Measurements from ENCODE around the gene CTNS. TPM values are rescaled to one million over a fixed set of nuclear protein-coding genes. Genes with fewer than 3 reads are reported as not detected.
A peak's percentile ranks its signal among the peaks of the same experiment; 100 is the strongest.

CTNS gene
- total and polyA plus RNA-seq, 4 donors = 7.7 to 24.9 (median 19.2) TPM

DNA sequence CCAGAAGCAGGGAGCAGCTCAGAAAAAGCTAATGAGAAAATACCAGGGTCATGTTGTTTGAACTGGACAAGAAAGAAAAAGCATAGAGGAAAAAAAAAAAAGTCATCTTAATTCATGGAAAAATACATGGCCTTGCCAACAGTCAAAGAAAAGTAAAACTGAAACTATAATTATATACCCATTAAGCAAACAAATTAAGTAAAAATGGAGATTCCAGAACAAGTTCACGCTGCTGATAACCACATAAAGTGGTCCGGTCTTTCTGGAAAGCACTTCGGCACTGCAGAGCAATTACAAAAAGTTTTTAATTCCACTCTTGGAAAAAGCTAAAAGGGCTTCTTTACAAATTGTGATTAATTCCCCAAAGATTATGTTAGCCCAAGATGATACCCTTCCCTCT lies 71.8 kb downstream of the CTNS start:
- Histone ChIP-seq H3K27ac (ENCODE audit: low read depth in 1 of 2, low read length in 1 of 2) (no peak overlapping the region), H3K4me3 (no peak overlapping the region), H3K9me3 (ENCODE audit: control insufficient read depth in 4 of 4, insufficient read depth in 3 of 4, low read length in 3 of 4) (no peaks in the 10 kb centered on the region), H3K9ac (ENCODE audit: insufficient read depth in 1 of 2, low read length in 2 of 2) (peak overlapping the region in 1 of 2 donors; percentile 62), H3K27me3 (ENCODE audit: control insufficient read depth in 3 of 3, insufficient read depth in 3 of 3, low read length in 2 of 3) (no peaks in the 10 kb centered on the region), H3K36me3 (ENCODE audit: control insufficient read depth in 4 of 4, insufficient read depth in 4 of 4, low read length in 4 of 4) (peaks cover 0 to 5% (median 1%) of the 10 kb centered on the region in 4 donors), H3K4me1 (ENCODE audit: control insufficient read depth in 5 of 5, insufficient read depth in 5 of 5, low read length in 5 of 5) (peaks cover 0 to 7% (median 3%) of the 10 kb centered on the region in 5 donors)
- 51 to 74% methylated on average over 3 of the region's 3 CpGs for WGBS, 2 donors
- peak in 2 of 3 donors; percentile 38 to 56 for DNase-seq
- TF ChIP-seq, protein P1, sequence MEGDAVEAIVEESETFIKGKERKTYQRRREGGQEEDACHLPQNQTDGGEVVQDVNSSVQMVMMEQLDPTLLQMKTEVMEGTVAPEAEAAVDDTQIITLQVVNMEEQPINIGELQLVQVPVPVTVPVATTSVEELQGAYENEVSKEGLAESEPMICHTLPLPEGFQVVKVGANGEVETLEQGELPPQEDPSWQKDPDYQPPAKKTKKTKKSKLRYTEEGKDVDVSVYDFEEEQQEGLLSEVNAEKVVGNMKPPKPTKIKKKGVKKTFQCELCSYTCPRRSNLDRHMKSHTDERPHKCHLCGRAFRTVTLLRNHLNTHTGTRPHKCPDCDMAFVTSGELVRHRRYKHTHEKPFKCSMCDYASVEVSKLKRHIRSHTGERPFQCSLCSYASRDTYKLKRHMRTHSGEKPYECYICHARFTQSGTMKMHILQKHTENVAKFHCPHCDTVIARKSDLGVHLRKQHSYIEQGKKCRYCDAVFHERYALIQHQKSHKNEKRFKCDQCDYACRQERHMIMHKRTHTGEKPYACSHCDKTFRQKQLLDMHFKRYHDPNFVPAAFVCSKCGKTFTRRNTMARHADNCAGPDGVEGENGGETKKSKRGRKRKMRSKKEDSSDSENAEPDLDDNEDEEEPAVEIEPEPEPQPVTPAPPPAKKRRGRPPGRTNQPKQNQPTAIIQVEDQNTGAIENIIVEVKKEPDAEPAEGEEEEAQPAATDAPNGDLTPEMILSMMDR (IDR thresholded peaks at IDR 0.05; ENCODE audit: control extremely low read depth, extremely low read depth) = no peak
- no peak for ATAC-seq (ENCODE audit: insufficient read depth, low FRiP score)

- no peaks in the 10 kb centered on the region for H3K27me3 ChIP-seq (ENCODE audit: control insufficient read depth in 3 of 3, insufficient read depth in 3 of 3, low read length in 2 of 3)
- H3K9me3 ChIP-seq (ENCODE audit: control insufficient read depth in 4 of 4, insufficient read depth in 3 of 4, low read length in 3 of 4) = no peaks in the 10 kb centered on the region
- no peak overlapping the region for H3K9ac ChIP-seq (ENCODE audit: insufficient read depth in 1 of 2, low read length in 2 of 2)
- no peak overlapping the region for H3K27ac ChIP-seq (ENCODE audit: low read depth in 1 of 2, low read length in 1 of 2)
- TF ChIP-seq, protein P1 (IDR thresholded peaks at IDR 0.05; ENCODE audit: control extremely low read depth, extremely low read depth) = no peak
- no peak overlapping the region for H3K4me3 ChIP-seq
- peak; percentile 66 for ATAC-seq (ENCODE audit: insufficient read depth, low FRiP score)
- 36 to 59% methylated on average over 5 of the region's 5 CpGs for WGBS, 2 donors
- peaks cover 0 to 7% (median 3%) of the 10 kb centered on the region in 5 donors for H3K4me1 ChIP-seq (ENCODE audit: control insufficient read depth in 5 of 5, insufficient read depth in 5 of 5, low read length in 5 of 5)
- peaks cover 5 to 18% (median 12%) of the 10 kb centered on the region in 4 donors for H3K36me3 ChIP-seq (ENCODE audit: control insufficient read depth in 4 of 4, insufficient read depth in 4 of 4, low read length in 4 of 4)
- DNase-seq = no peak
Observed at GRCh38 chr17:3710951-3711383, 74.4 kb downstream of the CTNS start.

Other genes with a start within 250 kb of the CTNS start
- not detected for gene OR1E1, start 238.3 kb upstream of the CTNS start, total RNA-seq
- not detected for gene OR1E1, start 238.3 kb upstream of the CTNS start, polyA plus RNA-seq
- under 1 TPM in 1 of 2 donors, not detected in 1; 0.63 TPM for gene OR3A3, start 225.4 kb upstream of the CTNS start, total RNA-seq
- not detected for gene OR3A3, start 225.4 kb upstream of the CTNS start, polyA plus RNA-seq
- not detected for gene OR1E2, start 202.9 kb upstream of the CTNS start, total RNA-seq
- gene OR1E2, start 202.9 kb upstream of the CTNS start, polyA plus RNA-seq = not detected
- gene SPATA22, start 164.9 kb upstream of the CTNS start, total RNA-seq = not detected
- under 1 TPM; 0.06 to 0.12 TPM for gene SPATA22, start 164.9 kb upstream of the CTNS start, polyA plus RNA-seq
- gene ASPA, start 160.8 kb upstream of the CTNS start, total RNA-seq = 10 to 100 TPM in 1 of 2 donors, 1 to 10 TPM in 1; 2.5 to 17.5 TPM
- gene ASPA, start 160.8 kb upstream of the CTNS start, polyA plus RNA-seq = under 1 TPM; 0.31 to 0.96 TPM
- gene TRPV3, start 78.9 kb upstream of the CTNS start, total RNA-seq = under 1 TPM; 0.46 to 0.91 TPM
- under 1 TPM; 0.10 to 0.20 TPM for gene TRPV3, start 78.9 kb upstream of the CTNS start, polyA plus RNA-seq
- 1 to 10 TPM; 3.4 to 6.6 TPM for gene TRPV1, start 27.3 kb upstream of the CTNS start, total RNA-seq
- gene TRPV1, start 27.3 kb upstream of the CTNS start, polyA plus RNA-seq = 1 to 10 TPM; 1.4 to 2.6 TPM
- 10 to 100 TPM; 15.9 to 16.8 TPM for gene SHPK, start 510 bp upstream of the CTNS start, total RNA-seq
- 1 to 10 TPM; 4.9 to 6.7 TPM for gene SHPK, start 510 bp upstream of the CTNS start, polyA plus RNA-seq
- gene TAX1BP3, start 31.8 kb downstream of the CTNS start, total RNA-seq = 100 to 1,000 TPM in 1 of 2 donors, 10 to 100 TPM in 1; 71.0 to 146 TPM
- 100 to 1,000 TPM in 1 of 2 donors, 10 to 100 TPM in 1; 69.7 to 123 TPM for gene TAX1BP3, start 31.8 kb downstream of the CTNS start, polyA plus RNA-seq
- 10 to 100 TPM; 10.9 to 40.0 TPM for gene EMC6, start 32.1 kb downstream of the CTNS start, total RNA-seq
- gene EMC6, start 32.1 kb downstream of the CTNS start, polyA plus RNA-seq = 10 to 100 TPM; 85.0 to 93.4 TPM
- 1 to 10 TPM; 2.0 to 4.7 TPM for gene P2RX5, start 59.4 kb downstream of the CTNS start, total RNA-seq
- 1 to 10 TPM; 1.3 to 4.7 TPM for gene P2RX5, start 59.4 kb downstream of the CTNS start, polyA plus RNA-seq
- 1 to 10 TPM in 1 of 2 donors, under 1 TPM in 1; 0.55 to 1.1 TPM for gene HASPIN, start 87.1 kb downstream of the CTNS start, total RNA-seq
- under 1 TPM; 0.24 to 0.47 TPM for gene HASPIN, start 87.1 kb downstream of the CTNS start, polyA plus RNA-seq
- 10 to 100 TPM; 16.8 to 21.3 TPM for gene ITGAE, start 164.4 kb downstream of the CTNS start, total RNA-seq
- gene ITGAE, start 164.4 kb downstream of the CTNS start, polyA plus RNA-seq = 10 to 100 TPM; 34.0 to 37.3 TPM
- gene NCBP3, start 209.5 kb downstream of the CTNS start, total RNA-seq = 10 to 100 TPM; 34.3 to 49.4 TPM
- gene NCBP3, start 209.5 kb downstream of the CTNS start, polyA plus RNA-seq = 10 to 100 TPM; 15.9 to 17.8 TPM

All from lung (tissue), 12 donors.